ENCODE measurements around the gene PPP1R10.

DNA sequence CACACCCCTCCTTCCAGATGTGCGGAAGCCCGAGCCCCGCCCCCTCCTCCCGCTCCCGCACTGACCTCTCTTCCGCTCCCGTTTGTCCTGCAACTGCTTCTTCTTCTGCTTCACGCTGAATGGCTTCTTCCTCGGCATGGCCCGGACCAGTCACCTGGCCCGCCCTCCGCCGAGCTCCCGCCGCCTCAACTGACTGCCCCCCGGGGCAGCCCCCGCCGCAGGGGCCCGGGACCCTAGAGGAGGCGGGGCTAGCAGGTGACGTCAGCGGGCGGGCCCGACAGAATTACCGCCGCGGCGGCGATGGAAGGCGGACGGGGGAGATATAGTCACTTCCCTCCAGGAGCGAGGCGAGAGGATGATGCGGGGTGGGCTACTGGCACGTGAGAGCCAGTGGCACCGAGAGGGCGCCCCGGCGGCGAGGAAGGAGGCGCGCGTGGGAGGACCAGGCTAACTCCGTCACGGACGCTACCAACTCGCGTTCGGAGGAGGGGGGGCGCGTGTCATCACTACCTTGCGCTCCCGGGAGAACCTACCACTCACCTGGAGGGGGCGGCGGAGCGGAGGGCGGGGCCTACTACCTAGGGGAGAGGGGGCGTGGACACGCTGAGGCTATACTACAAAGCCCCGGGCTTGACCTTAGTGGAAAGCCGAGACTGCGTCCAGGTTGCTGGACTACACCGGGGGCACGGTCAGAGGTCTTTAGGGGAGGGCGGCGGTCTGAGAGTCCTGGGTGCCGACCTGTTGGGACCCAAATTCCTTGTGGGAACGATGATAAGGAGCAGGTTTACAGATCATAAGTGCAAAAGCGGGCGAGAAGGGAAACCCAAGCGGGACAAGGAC lies 60.8 kb downstream of the PPP1R10 start, which contains the start of gene GNL1:
- TF ChIP-seq EZH2 (IDR thresholded peaks at IDR 0.05) (no peak), POLR2AphosphoS5 (IDR thresholded peaks at IDR 0.05; ENCODE audit: borderline replicate concordance, low read depth, low read length) (peak; percentile 69; the same call in 1 of the 2 replicates), FOXP2 (optimal IDR thresholded peaks at IDR 0.05; ENCODE audit: control extremely low read depth, extremely low read length, insufficient read depth) (no peak)
